ENCODE data around the gene CDH4.

The CDH4 gene

GRCh38 chr20:61312925-61313324, 60.9 kb downstream of the CDH4 start:
- no peak for DNase-seq (ENCODE audit: low read depth)
- no peak overlapping the region for H3K4me3 ChIP-seq (replicated peaks; ENCODE audit: low read depth, low read length)
- TF ChIP-seq, protein P1, sequence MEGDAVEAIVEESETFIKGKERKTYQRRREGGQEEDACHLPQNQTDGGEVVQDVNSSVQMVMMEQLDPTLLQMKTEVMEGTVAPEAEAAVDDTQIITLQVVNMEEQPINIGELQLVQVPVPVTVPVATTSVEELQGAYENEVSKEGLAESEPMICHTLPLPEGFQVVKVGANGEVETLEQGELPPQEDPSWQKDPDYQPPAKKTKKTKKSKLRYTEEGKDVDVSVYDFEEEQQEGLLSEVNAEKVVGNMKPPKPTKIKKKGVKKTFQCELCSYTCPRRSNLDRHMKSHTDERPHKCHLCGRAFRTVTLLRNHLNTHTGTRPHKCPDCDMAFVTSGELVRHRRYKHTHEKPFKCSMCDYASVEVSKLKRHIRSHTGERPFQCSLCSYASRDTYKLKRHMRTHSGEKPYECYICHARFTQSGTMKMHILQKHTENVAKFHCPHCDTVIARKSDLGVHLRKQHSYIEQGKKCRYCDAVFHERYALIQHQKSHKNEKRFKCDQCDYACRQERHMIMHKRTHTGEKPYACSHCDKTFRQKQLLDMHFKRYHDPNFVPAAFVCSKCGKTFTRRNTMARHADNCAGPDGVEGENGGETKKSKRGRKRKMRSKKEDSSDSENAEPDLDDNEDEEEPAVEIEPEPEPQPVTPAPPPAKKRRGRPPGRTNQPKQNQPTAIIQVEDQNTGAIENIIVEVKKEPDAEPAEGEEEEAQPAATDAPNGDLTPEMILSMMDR (IDR thresholded peaks at IDR 0.05; ENCODE audit: low read length, missing control alignments) = no peak

DNA sequence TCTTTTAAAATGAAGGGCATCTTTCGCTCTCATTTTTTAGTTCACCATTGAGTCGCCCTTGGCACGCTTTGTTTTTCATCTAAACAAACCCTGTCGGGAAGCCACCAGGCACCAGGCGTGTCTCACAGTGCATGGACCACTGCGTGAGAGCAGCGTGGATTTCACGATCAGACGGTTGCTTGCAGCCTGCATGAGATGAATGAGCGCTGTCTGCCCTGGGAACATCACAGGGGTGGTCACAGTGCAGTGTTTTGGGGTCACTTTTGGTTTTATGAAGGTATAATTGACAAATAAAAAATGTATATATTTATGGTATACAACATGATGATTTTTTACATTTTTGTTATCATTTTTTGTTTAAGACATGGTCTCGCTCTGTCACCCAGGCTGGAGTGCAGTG, 61.3 kb downstream of the CDH4 start:
- DNase-seq (ENCODE audit: low read depth) = no peak
- TF ChIP-seq, protein P1 (IDR thresholded peaks at IDR 0.05; ENCODE audit: low read length, missing control alignments) = no peak
- no peak overlapping the region for H3K4me3 ChIP-seq (replicated peaks; ENCODE audit: low read depth, low read length)

DNA sequence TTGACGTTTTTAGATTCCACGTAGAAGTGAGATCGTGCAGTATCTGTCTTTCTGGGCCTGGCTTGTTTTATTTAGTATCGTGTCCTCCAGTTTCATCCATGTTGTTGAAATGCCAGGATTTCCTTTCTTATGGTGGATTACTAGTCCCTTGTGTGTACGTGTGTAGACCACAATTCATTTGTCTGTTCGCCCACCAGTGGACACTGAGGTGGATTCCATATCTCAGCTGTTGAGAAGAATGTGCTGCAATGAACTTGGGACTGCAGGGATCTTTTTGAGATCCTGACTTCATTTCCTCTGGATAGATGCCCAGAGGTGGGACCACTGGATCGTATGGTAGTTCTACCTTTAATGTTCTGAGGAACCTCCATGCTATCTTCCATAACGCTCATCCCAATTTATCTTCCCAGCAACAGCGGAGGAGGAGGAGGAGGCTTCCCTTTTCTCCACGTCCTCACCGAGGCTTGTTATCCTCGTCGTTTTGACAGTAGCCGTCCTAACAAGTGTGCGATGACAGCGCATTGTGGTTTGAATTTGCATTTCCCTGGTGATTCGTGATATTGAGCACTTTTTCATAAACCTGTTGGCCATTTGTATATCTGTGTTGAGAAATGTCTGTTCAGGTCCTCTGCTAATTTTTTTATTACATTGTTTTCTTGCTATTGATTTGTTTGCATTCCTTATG, 62.4 kb downstream of the CDH4 start:
- DNase-seq (ENCODE audit: low read depth) = no peak
- TF ChIP-seq, protein P1 (IDR thresholded peaks at IDR 0.05; ENCODE audit: low read length, missing control alignments) = no peak
- no peak overlapping the region for H3K4me3 ChIP-seq (replicated peaks; ENCODE audit: low read depth, low read length)

DNA sequence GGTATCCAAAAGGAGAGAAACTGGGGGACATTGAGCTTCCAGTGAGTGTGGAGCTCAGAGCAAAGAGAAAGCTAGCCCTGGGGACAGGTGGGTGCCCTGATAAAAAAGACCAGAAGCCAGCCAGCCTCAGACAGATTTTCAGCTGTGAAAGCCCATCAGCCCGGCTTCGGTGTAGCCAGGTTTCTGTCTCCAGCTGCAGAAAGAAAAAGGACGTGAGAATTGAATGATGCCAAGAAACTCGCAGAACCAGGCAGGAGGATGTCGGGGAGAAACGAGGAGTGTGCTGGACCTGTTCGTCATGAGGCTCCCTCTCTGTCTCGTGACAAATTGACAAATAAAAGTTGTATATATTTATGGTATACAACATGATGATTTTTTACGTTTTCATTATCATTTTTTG, 63.3 kb downstream of the CDH4 start:
- TF ChIP-seq, protein P1 (IDR thresholded peaks at IDR 0.05; ENCODE audit: low read length, missing control alignments) = no peak
- DNase-seq (ENCODE audit: low read depth) = no peak
- H3K4me3 ChIP-seq (replicated peaks; ENCODE audit: low read depth, low read length) = no peak overlapping the region

DNA sequence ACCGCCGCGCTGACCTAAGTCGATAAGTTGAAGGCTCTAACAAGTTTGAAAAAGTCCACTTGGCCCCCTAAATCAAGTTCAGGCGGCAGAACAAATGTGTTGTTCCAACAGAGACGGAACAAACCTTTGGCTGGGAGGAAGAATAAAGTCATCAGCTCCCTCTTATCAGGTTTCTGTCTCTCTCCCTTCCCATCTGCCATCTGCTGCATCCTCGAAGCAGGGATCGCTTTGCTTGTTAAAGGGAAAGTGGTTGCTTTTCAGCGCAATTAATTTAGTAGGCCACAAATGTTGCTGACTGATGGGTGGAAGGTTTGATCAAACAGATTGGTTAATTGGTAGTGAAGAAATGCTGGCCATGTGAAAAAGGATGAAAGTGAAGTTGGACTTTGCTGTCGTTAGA, 64.3 kb downstream of the CDH4 start:
- DNase-seq (ENCODE audit: low read depth) = no peak
- H3K4me3 ChIP-seq (replicated peaks; ENCODE audit: low read depth, low read length) = no peak overlapping the region
- TF ChIP-seq, protein P1 (IDR thresholded peaks at IDR 0.05; ENCODE audit: low read length, missing control alignments) = no peak

- H3K4me3 ChIP-seq (replicated peaks; ENCODE audit: low read depth, low read length) = no peak overlapping the region
- DNase-seq (ENCODE audit: low read depth) = no peak
- TF ChIP-seq, protein P1 (IDR thresholded peaks at IDR 0.05; ENCODE audit: low read length, missing control alignments) = no peak
These were observed 66.0 kb downstream of the CDH4 start for GRCh38 chr20:61317966-61318530.
